ENCODE measurements around the gene NAA80.

- no peak for TF ChIP-seq CREB1 (IDR thresholded peaks at IDR 0.05)
- no peak for TF ChIP-seq CREB1 (CRISPR knock-in tag; IDR thresholded peaks at IDR 0.05)
- no peak for TF ChIP-seq MXI1 (IDR thresholded peaks at IDR 0.05; ENCODE audit: borderline replicate concordance, low read depth, low read length)
- no peak for TF ChIP-seq GABPB1 (CRISPR knock-in tag; IDR thresholded peaks at IDR 0.05)
- no peak for TF ChIP-seq POLR2AphosphoS5 (IDR thresholded peaks at IDR 0.05; ENCODE audit: low read depth, low read length)
Observed at GRCh38 chr3:50261505-50261904, 37.7 kb downstream of the NAA80 start.
